Mammary epithelial cell (primary cell): ENCODE measurements around the gene SKAP2.
A peak's percentile ranks its signal among the peaks of the same experiment; 100 is the strongest.

Source experiments
- EZH2 ChIP-seq: IDR thresholded peaks from 2 replicates; pipeline ENCODE4 v1.6.1; 2012; ENCODE audit warnings: low read length, inconsistent platforms, borderline replicate concordance
- TF ChIP-seq, protein P1 (sequence below), 2 donors: IDR thresholded peaks in 1 of 2; conservative IDR thresholded peaks in 1 of 2; 2 replicates each; pipeline ENCODE4 v1.5.1; 2011 to 2012; ENCODE audit warnings: inconsistent platforms in 2 of 2, low read length in 2 of 2, mild to moderate bottlenecking in 2 of 2, control low read depth in 1 of 2, low read depth in 1 of 2; ENCODE audit not compliant: insufficient read depth in 1 of 2; ENCODE audit errors: extremely low read depth in 1 of 2

DNA sequence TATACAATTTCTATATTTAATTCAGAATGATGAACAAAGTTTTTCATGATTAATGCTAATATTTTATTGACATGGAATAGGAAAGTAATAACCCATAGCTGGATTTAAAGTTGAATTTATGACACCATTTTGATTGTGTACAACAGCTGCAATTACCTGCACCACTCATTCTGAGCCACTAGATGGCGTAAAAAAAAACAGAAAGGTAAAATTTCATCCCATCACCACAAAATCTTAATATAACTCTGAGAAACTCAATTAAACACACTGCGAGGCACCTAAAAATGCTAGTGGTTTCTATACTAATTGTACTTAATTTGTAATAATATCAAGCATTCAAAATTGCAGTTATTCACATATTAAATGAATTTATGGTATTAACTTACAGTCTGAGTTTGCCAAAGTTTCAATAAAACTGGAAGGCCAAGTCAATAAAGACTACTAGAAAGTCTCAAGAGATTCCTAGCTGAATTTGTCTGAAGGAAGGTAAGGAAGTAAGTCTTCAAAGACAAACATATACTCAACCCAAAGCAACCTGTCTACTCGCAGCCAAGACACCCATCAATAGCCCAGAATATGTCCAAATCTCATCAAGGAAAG, 182.5 kb downstream of the SKAP2 start:
- TF ChIP-seq, protein P1, sequence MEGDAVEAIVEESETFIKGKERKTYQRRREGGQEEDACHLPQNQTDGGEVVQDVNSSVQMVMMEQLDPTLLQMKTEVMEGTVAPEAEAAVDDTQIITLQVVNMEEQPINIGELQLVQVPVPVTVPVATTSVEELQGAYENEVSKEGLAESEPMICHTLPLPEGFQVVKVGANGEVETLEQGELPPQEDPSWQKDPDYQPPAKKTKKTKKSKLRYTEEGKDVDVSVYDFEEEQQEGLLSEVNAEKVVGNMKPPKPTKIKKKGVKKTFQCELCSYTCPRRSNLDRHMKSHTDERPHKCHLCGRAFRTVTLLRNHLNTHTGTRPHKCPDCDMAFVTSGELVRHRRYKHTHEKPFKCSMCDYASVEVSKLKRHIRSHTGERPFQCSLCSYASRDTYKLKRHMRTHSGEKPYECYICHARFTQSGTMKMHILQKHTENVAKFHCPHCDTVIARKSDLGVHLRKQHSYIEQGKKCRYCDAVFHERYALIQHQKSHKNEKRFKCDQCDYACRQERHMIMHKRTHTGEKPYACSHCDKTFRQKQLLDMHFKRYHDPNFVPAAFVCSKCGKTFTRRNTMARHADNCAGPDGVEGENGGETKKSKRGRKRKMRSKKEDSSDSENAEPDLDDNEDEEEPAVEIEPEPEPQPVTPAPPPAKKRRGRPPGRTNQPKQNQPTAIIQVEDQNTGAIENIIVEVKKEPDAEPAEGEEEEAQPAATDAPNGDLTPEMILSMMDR (conservative IDR thresholded peaks at IDR 0.05 in 1 of 2, IDR thresholded peaks at IDR 0.05 in 1 of 2; ENCODE audit: extremely low read depth in 1 of 2, insufficient read depth in 1 of 2, low read depth in 1 of 2, low read length in 2 of 2), result peak; percentile 65 to 70
- TF ChIP-seq EZH2, result no peak
